ENCODE data around the gene ZDHHC3. TPM values are rescaled to one million over a fixed set of nuclear protein-coding genes. Genes with fewer than 3 reads are reported as not detected.

The ZDHHC3 gene
- total RNA-seq, 5 donors from 2014 or later (not counting 1 experiment from before 2014, with no cell fraction given), result 38.8 to 53.9 (median 44.5) TPM

- DNase-seq (no peak), ATAC-seq (replicated peaks in 1 of 4) (no peak)
- Mint-ChIP-seq H3K27me3 (no peaks in the 10 kb centered on the region), H3K36me3 (peaks cover 67% of the 10 kb centered on the region), H3K4me1 (peaks cover 28 to 41% (median 38%) of the 10 kb centered on the region in 3 donors), H3K27ac (peak overlapping the region; percentile 73 to 90), H3K4me3 (no peak overlapping the region), H3K9me3 (peaks cover 0 to 4% (median 0%) of the 10 kb centered on the region in 3 donors)
- WGBS (ENCODE audit: insufficient coverage), result no CpG with 5 or more reads among the region's 3 CpGs
- H3K4me3 ChIP-seq (ENCODE audit: control insufficient read depth in 1 of 2, extremely low read depth in 1 of 2, low read length in 1 of 2), result no peak overlapping the region
- no peaks in the 10 kb centered on the region for H3K9me3 ChIP-seq
- no peaks in the 10 kb centered on the region for H3K27me3 ChIP-seq (replicated peaks in 1 of 2; ENCODE audit: control insufficient read depth in 2 of 2, extremely low read depth in 1 of 2, insufficient read depth in 2 of 2, low read length in 1 of 2)
- ChIA-PET POLR2A (interaction anchor here in 1 of 2 donors (0.6 kb wide), 1 partner anchor 1523 kb away, joined by 3 read pairs; no protein-coding TSS in a partner anchor), CTCF (no interaction called here)
- peaks cover 4 to 63% of the 10 kb centered on the region in 2 donors for H3K36me3 ChIP-seq (ENCODE audit: control insufficient read depth in 2 of 2, extremely low read depth in 1 of 2, insufficient read depth in 1 of 2, low read length in 1 of 2)
- H3K4me1 ChIP-seq (ENCODE audit: control insufficient read depth in 1 of 2, extremely low read depth in 1 of 2, insufficient read depth in 2 of 2, low read length in 2 of 2), result peaks cover 21 to 22% of the 10 kb centered on the region in 2 experiments
- H3K27ac ChIP-seq (ENCODE audit: low read length), result no peak overlapping the region
Observed at GRCh38 chr3:45001738-45002137, 25.8 kb upstream of the ZDHHC3 start.

- H3K36me3 ChIP-seq (ENCODE audit: control insufficient read depth in 2 of 2, extremely low read depth in 1 of 2, insufficient read depth in 1 of 2, low read length in 1 of 2), result peaks cover 4 to 70% of the 10 kb centered on the region in 2 donors
- H3K4me1 ChIP-seq (ENCODE audit: control insufficient read depth in 1 of 2, extremely low read depth in 1 of 2, insufficient read depth in 2 of 2, low read length in 2 of 2), result peaks cover 11 to 30% of the 10 kb centered on the region in 2 experiments
- Mint-ChIP-seq H3K27ac (peak overlapping the region in 1 of 2 donors; percentile 24), H3K9me3 (peaks cover 0 to 4% (median 0%) of the 10 kb centered on the region in 3 donors), H3K4me3 (no peak overlapping the region), H3K4me1 (peaks cover 27 to 47% (median 40%) of the 10 kb centered on the region in 3 donors), H3K27me3 (no peaks in the 10 kb centered on the region), H3K36me3 (peaks cover 70% of the 10 kb centered on the region)
- no peak for DNase-seq
- no peak overlapping the region for H3K27ac ChIP-seq (ENCODE audit: low read length)
- ATAC-seq (replicated peaks in 1 of 4), result no peak
- no peaks in the 10 kb centered on the region for H3K27me3 ChIP-seq (replicated peaks in 1 of 2; ENCODE audit: control insufficient read depth in 2 of 2, extremely low read depth in 1 of 2, insufficient read depth in 2 of 2, low read length in 1 of 2)
- 96% methylated on average over 3 of the region's 4 CpGs for WGBS (ENCODE audit: insufficient coverage)
- no peaks in the 10 kb centered on the region for H3K9me3 ChIP-seq
- H3K4me3 ChIP-seq (ENCODE audit: control insufficient read depth in 1 of 2, extremely low read depth in 1 of 2, low read length in 1 of 2), result no peak overlapping the region
- CTCF ChIA-PET, result no interaction called here
- POLR2A ChIA-PET, result interaction anchor here in 1 of 2 donors (0.6 kb wide), 1 partner anchor 967 kb away, joined by 3 read pairs; no protein-coding TSS in a partner anchor
Observed at GRCh38 chr3:45000823-45001222, 24.8 kb upstream of the ZDHHC3 start.

GRCh38 chr3:44999782-45000181, 23.8 kb upstream of the ZDHHC3 start:
- H3K9me3 Mint-ChIP-seq, result peaks cover 0 to 2% (median 0%) of the 10 kb centered on the region in 3 donors
- ATAC-seq (replicated peaks in 1 of 4) (no peak), DNase-seq (no peak)
- ChIA-PET CTCF (no interaction called here), POLR2A (interaction anchor here in 1 of 2 donors (0.6 kb wide), 1 partner anchor 24 kb away, joined by 4 read pairs; the partner anchor contains the start of genes EXOSC7 and ZDHHC3)
- Histone ChIP-seq H3K4me3 (ENCODE audit: control insufficient read depth in 1 of 2, extremely low read depth in 1 of 2, low read length in 1 of 2) (no peak overlapping the region), H3K4me1 (ENCODE audit: control insufficient read depth in 1 of 2, extremely low read depth in 1 of 2, insufficient read depth in 2 of 2, low read length in 2 of 2) (peaks cover 3 to 27% of the 10 kb centered on the region in 2 experiments), H3K27ac (ENCODE audit: low read length) (no peak overlapping the region), H3K36me3 (ENCODE audit: control insufficient read depth in 2 of 2, extremely low read depth in 1 of 2, insufficient read depth in 1 of 2, low read length in 1 of 2) (peaks cover 4 to 76% of the 10 kb centered on the region in 2 donors), H3K27me3 (replicated peaks in 1 of 2; ENCODE audit: control insufficient read depth in 2 of 2, extremely low read depth in 1 of 2, insufficient read depth in 2 of 2, low read length in 1 of 2) (no peaks in the 10 kb centered on the region), H3K9me3 (no peaks in the 10 kb centered on the region)
- peaks cover 21 to 42% (median 35%) of the 10 kb centered on the region in 3 donors for H3K4me1 Mint-ChIP-seq
- peak overlapping the region; percentile 5 to 24 for H3K27ac Mint-ChIP-seq
- H3K4me3 Mint-ChIP-seq, result no peak overlapping the region
- WGBS (ENCODE audit: insufficient coverage), result no CpG with 5 or more reads among the region's 2 CpGs
- peaks cover 67% of the 10 kb centered on the region for H3K36me3 Mint-ChIP-seq
- H3K27me3 Mint-ChIP-seq, result no peaks in the 10 kb centered on the region

GRCh38 chr3:44996556-44996969, 20.6 kb upstream of the ZDHHC3 start:
- CTCF ChIA-PET, result interaction anchor here in 1 of 2 donors (1.4 kb wide), 1 partner anchor 9 kb away, joined by 3 read pairs; no protein-coding TSS in a partner anchor

GRCh38 chr3:44995142-44995770, 19.3 kb upstream of the ZDHHC3 start:
- Mint-ChIP-seq H3K36me3 (peaks cover 59% of the 10 kb centered on the region), H3K27ac (peak overlapping the region; percentile 38 to 57), H3K4me3 (no peak overlapping the region), H3K4me1 (peaks cover 38 to 65% (median 61%) of the 10 kb centered on the region in 3 donors), H3K27me3 (no peaks in the 10 kb centered on the region), H3K9me3 (no peaks in the 10 kb centered on the region)
- Histone ChIP-seq H3K27ac (ENCODE audit: low read length) (no peak overlapping the region), H3K4me3 (ENCODE audit: control insufficient read depth in 1 of 2, extremely low read depth in 1 of 2, low read length in 1 of 2) (no peak overlapping the region), H3K27me3 (replicated peaks in 1 of 2; ENCODE audit: control insufficient read depth in 2 of 2, extremely low read depth in 1 of 2, insufficient read depth in 2 of 2, low read length in 1 of 2) (no peaks in the 10 kb centered on the region), H3K4me1 (ENCODE audit: control insufficient read depth in 1 of 2, extremely low read depth in 1 of 2, insufficient read depth in 2 of 2, low read length in 2 of 2) (peaks cover 20 to 44% of the 10 kb centered on the region in 2 experiments), H3K36me3 (ENCODE audit: control insufficient read depth in 2 of 2, extremely low read depth in 1 of 2, insufficient read depth in 1 of 2, low read length in 1 of 2) (peaks cover under 1 to 73% of the 10 kb centered on the region in 2 donors), H3K9me3 (no peaks in the 10 kb centered on the region)
- WGBS (ENCODE audit: insufficient coverage), result 95% methylated on average over 4 of the region's 8 CpGs
- ATAC-seq (replicated peaks in 1 of 4), result no peak
- ChIA-PET POLR2A (no interaction called here), CTCF (interaction anchor here (0.6 to 1.4 kb wide), 2 partner anchors 10 to 11 kb away, joined by 3 to 11 read pairs; no protein-coding TSS in a partner anchor)
- no peak for DNase-seq

More at GRCh38 chr3:44996556-44996969, 20.6 kb upstream of the ZDHHC3 start:
- peaks cover 9 to 33% of the 10 kb centered on the region in 2 experiments for H3K4me1 ChIP-seq (ENCODE audit: control insufficient read depth in 1 of 2, extremely low read depth in 1 of 2, insufficient read depth in 2 of 2, low read length in 2 of 2)
- Mint-ChIP-seq H3K4me3 (no peak overlapping the region), H3K27me3 (no peaks in the 10 kb centered on the region), H3K27ac (peak overlapping the region; percentile 17 to 71), H3K36me3 (peaks cover 56% of the 10 kb centered on the region), H3K4me1 (peaks cover 25 to 52% (median 48%) of the 10 kb centered on the region in 3 donors), H3K9me3 (no peaks in the 10 kb centered on the region)
- H3K9me3 ChIP-seq, result no peaks in the 10 kb centered on the region
- POLR2A ChIA-PET, result no interaction called here
- no peaks in the 10 kb centered on the region for H3K27me3 ChIP-seq (replicated peaks in 1 of 2; ENCODE audit: control insufficient read depth in 2 of 2, extremely low read depth in 1 of 2, insufficient read depth in 2 of 2, low read length in 1 of 2)
- H3K27ac ChIP-seq (ENCODE audit: low read length), result no peak overlapping the region
- no CpG with 5 or more reads among the region's 3 CpGs for WGBS (ENCODE audit: insufficient coverage)
- ATAC-seq (replicated peaks in 1 of 4) (no peak), DNase-seq (no peak)
- no peak overlapping the region for H3K4me3 ChIP-seq (ENCODE audit: control insufficient read depth in 1 of 2, extremely low read depth in 1 of 2, low read length in 1 of 2)
- H3K36me3 ChIP-seq (ENCODE audit: control insufficient read depth in 2 of 2, extremely low read depth in 1 of 2, insufficient read depth in 1 of 2, low read length in 1 of 2), result peaks cover 4 to 75% of the 10 kb centered on the region in 2 donors

GRCh38 chr3:44993471-44994205, 17.7 kb upstream of the ZDHHC3 start:
- Mint-ChIP-seq H3K9me3 (no peaks in the 10 kb centered on the region), H3K27ac (peak overlapping the region; percentile 61 to 69), H3K4me1 (peaks cover 49 to 74% (median 73%) of the 10 kb centered on the region in 3 donors), H3K36me3 (peaks cover 58% of the 10 kb centered on the region), H3K4me3 (no peak overlapping the region), H3K27me3 (no peaks in the 10 kb centered on the region)
- H3K27me3 ChIP-seq (replicated peaks in 1 of 2; ENCODE audit: control insufficient read depth in 2 of 2, extremely low read depth in 1 of 2, insufficient read depth in 2 of 2, low read length in 1 of 2), result no peaks in the 10 kb centered on the region
- H3K27ac ChIP-seq (ENCODE audit: low read length), result no peak overlapping the region
- no peak overlapping the region for H3K4me3 ChIP-seq (ENCODE audit: control insufficient read depth in 1 of 2, extremely low read depth in 1 of 2, low read length in 1 of 2)
- peaks cover 20 to 46% of the 10 kb centered on the region in 2 experiments for H3K4me1 ChIP-seq (ENCODE audit: control insufficient read depth in 1 of 2, extremely low read depth in 1 of 2, insufficient read depth in 2 of 2, low read length in 2 of 2)
- CTCF ChIA-PET, result interaction anchor here (0.6 to 1.4 kb wide), 6 partner anchors 9 to 1854 kb away, joined by 3 to 4 read pairs (median 3); no protein-coding TSS in a partner anchor
- H3K36me3 ChIP-seq (ENCODE audit: control insufficient read depth in 2 of 2, extremely low read depth in 1 of 2, insufficient read depth in 1 of 2, low read length in 1 of 2), result peaks cover 3 to 70% of the 10 kb centered on the region in 2 donors
- POLR2A ChIA-PET, result interaction anchor here (0.6 to 0.7 kb wide), 3 partner anchors 666 to 1083 kb away, joined by 3 to 6 read pairs (median 4); no protein-coding TSS in a partner anchor
- DNase-seq (no peak), ATAC-seq (replicated peaks in 1 of 4) (no peak)
- H3K9me3 ChIP-seq, result no peaks in the 10 kb centered on the region

Measured in T-cell (primary cell).